Spleen (tissue), 11 donors: ENCODE data around the gene GAB1. TPM values are rescaled to one million over a fixed set of nuclear protein-coding genes. Genes with fewer than 3 reads are reported as not detected.

Experiments used
- DNase-seq: peaks from one replicate; pipeline ENCODE4 v3.0.0-alpha.2; 2020
- H3K27ac ChIP-seq, 8 donors: fragments of 200-600 bp; sonication (generic) in 7 of 8; 1 replicate in 4 of 8; 2 replicates in 4 of 8; pipeline versions ENCODE4 v1.5.0 to v1.8.0; 2016 to 2021; ENCODE audit warnings: inconsistent platforms in 4 of 8, mild to moderate bottlenecking in 4 of 8, moderate library complexity in 1 of 8
- H3K27me3 ChIP-seq, 7 donors: fragments of 200-600 bp; sonication (generic) in 6 of 7; replicated peaks in 1 of 7; 1 replicate in 4 of 7; 2 replicates in 3 of 7; pipeline versions ENCODE4 v1.5.0 to v1.8.0; 2016 to 2021; ENCODE audit warnings: inconsistent platforms in 3 of 7, mild to moderate bottlenecking in 1 of 7
- H3K36me3 ChIP-seq, 6 donors: fragments of 200-600 bp; sonication (generic) in 5 of 6; 1 replicate in 4 of 6; 2 replicates in 2 of 6; pipeline versions ENCODE4 v1.5.0 to v1.8.0; 2016 to 2021; ENCODE audit warnings: inconsistent platforms in 2 of 6
- H3K4me1 ChIP-seq, 6 donors: fragments of 200-600 bp; sonication (generic) in 5 of 6; 1 replicate in 3 of 6; 2 replicates in 3 of 6; pipeline versions ENCODE4 v1.5.0 to v1.8.0; 2016 to 2021; ENCODE audit warnings: inconsistent platforms in 3 of 6
- H3K4me3 ChIP-seq, 8 donors: fragments of 200-600 bp; sonication (generic) in 7 of 8; 1 replicate in 4 of 8; 2 replicates in 4 of 8; pipeline versions ENCODE4 v1.5.0 to v1.8.0; 2016 to 2021; ENCODE audit warnings: inconsistent platforms in 4 of 8, mild to moderate bottlenecking in 4 of 8, moderate library complexity in 2 of 8
- H3K9me3 ChIP-seq, 8 donors: fragments of 200-600 bp; sonication (generic) in 7 of 8; 1 replicate in 4 of 8; 2 replicates in 4 of 8; pipeline versions ENCODE4 v1.5.0 to v1.8.0; 2016 to 2021; ENCODE audit warnings: inconsistent platforms in 4 of 8
- POLR2A ChIP-seq, 3 donors: fragments of 450-650 bp; IDR thresholded peaks; one replicate each; pipeline ENCODE4 v1.5.1; 2017; ENCODE audit warnings: antibody characterized with exemption in 3 of 3, mild to moderate bottlenecking in 1 of 3
- POLR2AphosphoS5 ChIP-seq, 3 donors: sonication (generic); formaldehyde crosslinking; IDR thresholded peaks; one replicate each; pipeline ENCODE4 v1.5.1; 2017; ENCODE audit warnings: antibody characterized with exemption in 3 of 3
- WGBS, 5 donors: extraction: QIAGEN DNeasy Blood & Tissue Kit in 3 of 5; methylation state at CpG; one replicate each; pipeline versions ENCODE4 v1.1.5 to v1.1.7; 2013 to 2018; 5-methylcytosine and 5-hydroxymethylcytosine counted together
- intact Hi-C: fragments of 100-400 bp; cut with DNase I; formaldehyde crosslinking; loops from one replicate; pipeline ENCODE4 v1.15.0; 2023; ENCODE audit warnings: low total_unique reads
- polyA plus RNA-seq, 3 donors: library from polyadenylated mRNA; stranded (reverse); fragments of 200-250 nt; gene quantifications; one replicate each; pipeline ENCODE4 v1.2.1, GENCODE V29; 2013
- total RNA-seq, 7 donors: library from RNA; depleted of rRNA in 3 of 7; stranded (reverse); fragments of >200 nt in 3 of 7; fragmentation: NEBNext Ultra II Directional in 4 of 7; extraction: Animal tissue kit (Norgen Biotek cat#: 25700) in 4 of 7; gene quantifications; one replicate each; pipeline versions ENCODE4 v1.1.0 to v1.2.1, GENCODE V29; 2016 to 2021
- TF ChIP-seq, protein P1 (sequence below), 11 experiments: fragments of 200-600 bp in 7 of 11; fragments of 450-650 bp in 4 of 11; sonication (generic) in 4 of 11; IDR thresholded peaks in 8 of 11; conservative IDR thresholded peaks in 3 of 11; 1 replicate in 7 of 11; 2 replicates in 4 of 11; pipeline versions ENCODE4 v1.4.0 to v1.8.0; 2016 to 2021; ENCODE audit warnings: antibody characterized with exemption in 11 of 11, inconsistent platforms in 4 of 11, mild to moderate bottlenecking in 1 of 11
- donor health status: healthy with polysubstance abuse.
- donor health status: DM: no; HTN: no; CAD: no; lungs with moderate emphysema.
- donor health status: DM: no; HTN: no; CAD: no.
- donor health status: Bipolar disorder and iron deficiency.
- donor health status: healthy.
- donor health status: DM: no; HTN: no; CAD: no.
- donor health status: DM: yes; HTN: yes; CAD: no.

Gene GAB1
- total and polyA plus RNA-seq, 10 donors, result 1.6 to 53.6 (median 23.8) TPM

DNA sequence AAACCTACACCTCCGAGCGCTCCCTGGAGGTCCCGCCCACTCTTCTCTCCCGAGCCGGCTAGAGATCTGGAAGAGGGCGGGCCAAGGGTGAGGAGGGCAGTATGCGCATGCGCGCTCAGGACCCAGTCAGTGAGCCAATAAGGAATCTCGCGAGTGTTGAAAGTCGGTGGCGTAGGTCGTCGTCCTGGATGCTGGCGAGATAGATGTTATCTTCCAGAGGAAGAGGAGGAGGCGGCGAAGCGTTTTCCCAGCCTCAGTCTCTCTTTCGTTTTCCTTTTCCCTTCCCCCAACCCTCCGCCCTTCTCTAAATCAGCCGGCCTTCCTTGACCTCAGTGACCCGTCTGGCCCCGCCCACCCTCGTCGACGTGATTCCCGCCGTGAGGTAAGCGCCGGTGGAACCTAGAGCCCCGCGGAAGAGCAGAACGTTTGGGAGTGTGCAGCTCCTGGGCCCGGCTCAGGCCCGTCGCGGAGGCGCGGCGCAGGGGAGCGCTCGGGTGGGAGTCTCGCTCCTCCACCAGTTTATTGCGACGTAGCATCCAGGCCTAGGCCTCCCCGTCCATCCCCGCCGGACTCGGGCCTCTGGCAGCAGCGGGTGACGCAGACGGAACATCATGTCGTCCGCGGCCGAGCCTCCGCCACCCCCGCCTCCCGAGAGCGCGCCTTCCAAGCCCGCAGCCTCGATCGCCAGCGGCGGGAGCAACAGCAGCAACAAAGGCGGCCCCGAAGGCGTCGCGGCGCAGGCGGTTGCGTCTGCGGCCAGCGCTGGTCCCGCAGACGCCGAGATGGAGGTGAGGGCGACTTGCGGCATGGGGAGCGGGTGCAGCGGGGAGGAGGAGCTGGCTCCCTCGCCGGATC is 176.9 kb downstream of the GAB1 start, which contains the start of gene SMARCA5:
Gene SMARCA5, plus strand, starts transcription at position 389 of the 855 bp plus-strand sequence. Its CDS starts 223 bp downstream, at position 612.
- peak within 1 kb of the TSS; percentile 92 to 99 (median 98) for H3K27ac ChIP-seq
- H3K4me3 ChIP-seq, result peak within 1 kb of the TSS; percentile 56 to 88 (median 80)
- H3K36me3 ChIP-seq, result peaks cover 0 to 16% (median 10%) of the 10 kb centered on the region in 6 donors
- H3K4me1 ChIP-seq, result peaks cover 29 to 53% (median 47%) of the 10 kb centered on the region in 6 donors
- H3K27me3 ChIP-seq, result no peaks in the 10 kb centered on the region
- DNase-seq, result peak; percentile 98
- WGBS, 5 donors, result 0% methylated on average over 68 to 86 of the region's 86 CpGs
- intact Hi-C loops, result no loop called here
- no peaks in the 10 kb centered on the region for H3K9me3 ChIP-seq
- peak; percentile 93 to 98 (median 98) for TF ChIP-seq POLR2AphosphoS5 (IDR thresholded peaks at IDR 0.05)
- TF ChIP-seq, protein P1, sequence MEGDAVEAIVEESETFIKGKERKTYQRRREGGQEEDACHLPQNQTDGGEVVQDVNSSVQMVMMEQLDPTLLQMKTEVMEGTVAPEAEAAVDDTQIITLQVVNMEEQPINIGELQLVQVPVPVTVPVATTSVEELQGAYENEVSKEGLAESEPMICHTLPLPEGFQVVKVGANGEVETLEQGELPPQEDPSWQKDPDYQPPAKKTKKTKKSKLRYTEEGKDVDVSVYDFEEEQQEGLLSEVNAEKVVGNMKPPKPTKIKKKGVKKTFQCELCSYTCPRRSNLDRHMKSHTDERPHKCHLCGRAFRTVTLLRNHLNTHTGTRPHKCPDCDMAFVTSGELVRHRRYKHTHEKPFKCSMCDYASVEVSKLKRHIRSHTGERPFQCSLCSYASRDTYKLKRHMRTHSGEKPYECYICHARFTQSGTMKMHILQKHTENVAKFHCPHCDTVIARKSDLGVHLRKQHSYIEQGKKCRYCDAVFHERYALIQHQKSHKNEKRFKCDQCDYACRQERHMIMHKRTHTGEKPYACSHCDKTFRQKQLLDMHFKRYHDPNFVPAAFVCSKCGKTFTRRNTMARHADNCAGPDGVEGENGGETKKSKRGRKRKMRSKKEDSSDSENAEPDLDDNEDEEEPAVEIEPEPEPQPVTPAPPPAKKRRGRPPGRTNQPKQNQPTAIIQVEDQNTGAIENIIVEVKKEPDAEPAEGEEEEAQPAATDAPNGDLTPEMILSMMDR (IDR thresholded peaks at IDR 0.05 in 8 of 11, conservative IDR thresholded peaks at IDR 0.05 in 3 of 11), result peak in 3 of 11 experiments; percentile 10 to 41 (median 19)
- peak; percentile 56 to 83 (median 63) for TF ChIP-seq POLR2A (IDR thresholded peaks at IDR 0.05)

DNA sequence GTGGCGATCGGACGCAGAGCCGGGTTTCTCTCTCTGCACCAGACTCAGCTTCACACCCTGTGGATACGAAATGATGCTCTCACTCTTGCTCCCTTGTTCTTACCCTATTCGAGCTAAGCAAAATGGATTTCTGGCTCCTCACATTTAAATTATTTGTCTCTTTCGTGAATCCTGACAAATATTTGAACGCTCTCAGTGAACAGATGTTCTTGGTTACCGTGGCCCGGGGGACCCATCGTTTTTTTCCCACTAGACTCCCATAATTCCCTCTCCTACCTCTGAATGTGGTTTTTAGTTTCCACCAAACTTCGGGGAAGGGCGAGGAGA is 177.5 kb downstream of the GAB1 start:
- Histone ChIP-seq H3K9me3 (no peaks in the 10 kb centered on the region), H3K27me3 (no peaks in the 10 kb centered on the region), H3K36me3 (peaks cover 0 to 22% (median 13%) of the 10 kb centered on the region in 6 donors), H3K4me3 (peak overlapping the region; percentile 56 to 88 (median 80)), H3K4me1 (peaks cover 35 to 58% (median 52%) of the 10 kb centered on the region in 6 donors), H3K27ac (peak overlapping the region; percentile 92 to 99 (median 98))
- intact Hi-C loops, result no loop called here
- TF ChIP-seq, protein P1 (IDR thresholded peaks at IDR 0.05 in 8 of 11, conservative IDR thresholded peaks at IDR 0.05 in 3 of 11), result no peak
- TF ChIP-seq POLR2A (IDR thresholded peaks at IDR 0.05) (no peak), POLR2AphosphoS5 (IDR thresholded peaks at IDR 0.05) (no peak)
- 0 to 1% (median 0%) methylated on average over 13 of the region's 13 CpGs for WGBS, 5 donors
- DNase-seq, result no peak

DNA sequence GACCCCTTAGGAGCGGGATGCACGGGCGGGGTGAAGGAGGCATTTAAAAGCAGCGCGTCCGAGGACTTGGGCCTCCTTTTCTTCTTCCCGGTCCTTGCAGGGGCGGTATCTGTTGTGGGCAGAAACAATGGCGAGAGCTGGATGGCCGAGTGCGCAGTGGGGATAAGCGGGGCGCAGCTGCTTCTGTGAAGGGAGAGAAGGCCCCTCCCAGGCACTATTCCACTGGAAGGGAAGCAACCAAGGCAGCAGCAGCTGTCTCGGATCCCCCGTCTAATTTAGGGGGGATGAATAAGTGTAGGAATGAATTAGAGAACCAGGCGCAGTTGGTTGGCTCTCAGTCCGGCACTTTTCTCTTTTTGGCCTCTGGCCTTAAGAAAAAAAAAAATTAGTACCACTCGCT is 177.8 kb downstream of the GAB1 start:
- Histone ChIP-seq H3K27ac (peak overlapping the region; percentile 92 to 99 (median 98)), H3K4me1 (peaks cover 39 to 62% (median 56%) of the 10 kb centered on the region in 6 donors), H3K4me3 (peak overlapping the region; percentile 56 to 88 (median 80)), H3K9me3 (no peaks in the 10 kb centered on the region), H3K36me3 (peaks cover 0 to 25% (median 14%) of the 10 kb centered on the region in 6 donors), H3K27me3 (no peaks in the 10 kb centered on the region)
- intact Hi-C loops, result no loop called here
- peak; percentile 86 for DNase-seq
- TF ChIP-seq, protein P1 (IDR thresholded peaks at IDR 0.05 in 8 of 11, conservative IDR thresholded peaks at IDR 0.05 in 3 of 11), result no peak
- no peak for TF ChIP-seq POLR2A (IDR thresholded peaks at IDR 0.05)
- TF ChIP-seq POLR2AphosphoS5 (IDR thresholded peaks at IDR 0.05), result no peak
- WGBS, 5 donors, result 0 to 1% (median 1%) methylated on average over 18 of the region's 18 CpGs

DNA sequence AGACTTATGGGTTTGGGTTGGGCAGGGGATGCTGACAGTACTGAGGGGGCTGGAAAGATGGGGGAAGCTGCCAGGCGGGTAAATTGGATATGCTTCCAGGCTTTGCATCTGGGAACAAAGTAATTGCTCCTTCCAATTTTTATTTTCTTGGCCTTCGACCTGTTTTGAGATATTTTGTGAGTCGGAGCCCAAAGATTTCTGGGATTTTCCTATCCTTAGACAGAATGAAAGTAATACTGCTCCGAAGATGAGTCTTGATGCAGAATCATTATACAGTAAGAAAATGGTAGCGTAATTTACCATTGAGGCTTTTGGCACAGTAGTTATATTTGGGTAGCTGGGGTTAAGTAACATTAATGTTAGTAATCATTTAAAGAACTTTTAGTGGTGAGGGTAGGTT is 178.2 kb downstream of the GAB1 start:
- no peak for TF ChIP-seq POLR2AphosphoS5 (IDR thresholded peaks at IDR 0.05)
- H3K27ac ChIP-seq, result peak overlapping the region; percentile 92 to 99 (median 98)
- intact Hi-C loops, result no loop called here
- peaks cover 39 to 66% (median 60%) of the 10 kb centered on the region in 6 donors for H3K4me1 ChIP-seq
- 8 to 36% (median 31%) methylated on average over 5 of the region's 5 CpGs for WGBS, 5 donors
- no peak for DNase-seq
- no peaks in the 10 kb centered on the region for H3K27me3 ChIP-seq
- H3K9me3 ChIP-seq, result no peaks in the 10 kb centered on the region
- H3K4me3 ChIP-seq, result peak overlapping the region; percentile 56 to 88 (median 80)
- peaks cover 0 to 29% (median 16%) of the 10 kb centered on the region in 6 donors for H3K36me3 ChIP-seq
